ENCODE data around the gene TMEM132D.

TMEM132D gene

DNA sequence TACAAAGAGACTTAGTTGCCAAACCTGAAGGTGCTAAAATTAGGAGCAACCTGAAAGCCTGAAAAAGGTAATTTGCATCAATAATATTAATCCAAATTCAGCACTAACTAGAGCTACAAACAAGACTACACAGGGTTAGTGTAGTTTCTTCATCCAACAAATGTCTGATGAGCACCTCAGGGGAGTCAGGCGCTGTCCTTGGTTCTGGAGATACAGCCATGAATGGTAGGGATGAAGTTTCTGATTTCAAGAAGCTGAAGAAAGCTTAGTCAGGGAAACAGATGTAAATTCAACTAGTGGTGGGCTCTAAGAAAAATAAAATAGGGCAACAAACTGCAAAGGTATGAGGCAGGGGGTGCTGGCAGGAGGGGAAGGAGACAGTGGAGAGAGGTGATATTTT, 784.3 kb downstream of the TMEM132D start:
- TF ChIP-seq, protein P1, sequence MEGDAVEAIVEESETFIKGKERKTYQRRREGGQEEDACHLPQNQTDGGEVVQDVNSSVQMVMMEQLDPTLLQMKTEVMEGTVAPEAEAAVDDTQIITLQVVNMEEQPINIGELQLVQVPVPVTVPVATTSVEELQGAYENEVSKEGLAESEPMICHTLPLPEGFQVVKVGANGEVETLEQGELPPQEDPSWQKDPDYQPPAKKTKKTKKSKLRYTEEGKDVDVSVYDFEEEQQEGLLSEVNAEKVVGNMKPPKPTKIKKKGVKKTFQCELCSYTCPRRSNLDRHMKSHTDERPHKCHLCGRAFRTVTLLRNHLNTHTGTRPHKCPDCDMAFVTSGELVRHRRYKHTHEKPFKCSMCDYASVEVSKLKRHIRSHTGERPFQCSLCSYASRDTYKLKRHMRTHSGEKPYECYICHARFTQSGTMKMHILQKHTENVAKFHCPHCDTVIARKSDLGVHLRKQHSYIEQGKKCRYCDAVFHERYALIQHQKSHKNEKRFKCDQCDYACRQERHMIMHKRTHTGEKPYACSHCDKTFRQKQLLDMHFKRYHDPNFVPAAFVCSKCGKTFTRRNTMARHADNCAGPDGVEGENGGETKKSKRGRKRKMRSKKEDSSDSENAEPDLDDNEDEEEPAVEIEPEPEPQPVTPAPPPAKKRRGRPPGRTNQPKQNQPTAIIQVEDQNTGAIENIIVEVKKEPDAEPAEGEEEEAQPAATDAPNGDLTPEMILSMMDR (IDR thresholded peaks at IDR 0.05; ENCODE audit: control extremely low read depth, extremely low read depth, low read depth, missing control alignments), result no peak
- ChIA-PET CTCF (no interaction called here), POLR2A (no interaction called here)
- no peak for DNase-seq (ENCODE audit: extremely low spot score)

DNA sequence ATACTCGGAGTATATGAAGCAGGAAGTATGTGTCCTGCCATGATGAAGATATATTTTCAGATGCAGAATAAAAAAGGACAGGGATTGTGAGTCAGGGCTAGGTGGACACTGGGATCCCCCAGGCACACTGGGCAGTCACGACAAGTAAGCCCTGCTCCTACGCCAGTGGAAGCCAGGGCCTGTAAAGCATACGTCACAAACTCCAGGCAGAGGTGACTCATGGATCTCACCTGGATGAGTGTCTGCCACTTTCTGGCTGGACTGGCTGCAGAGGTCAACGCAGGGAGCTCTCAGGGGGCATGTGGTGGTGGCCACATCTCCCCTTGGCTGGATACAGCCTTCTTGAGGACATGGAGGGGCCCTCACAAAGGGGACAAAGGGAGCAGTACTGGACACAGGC, 788.3 kb downstream of the TMEM132D start:
- TF ChIP-seq, protein P1 (IDR thresholded peaks at IDR 0.05; ENCODE audit: control extremely low read depth, extremely low read depth, low read depth, missing control alignments), result no peak
- POLR2A ChIA-PET, result no interaction called here
- CTCF ChIA-PET, result no interaction called here
- no peak for DNase-seq (ENCODE audit: extremely low spot score)

DNA sequence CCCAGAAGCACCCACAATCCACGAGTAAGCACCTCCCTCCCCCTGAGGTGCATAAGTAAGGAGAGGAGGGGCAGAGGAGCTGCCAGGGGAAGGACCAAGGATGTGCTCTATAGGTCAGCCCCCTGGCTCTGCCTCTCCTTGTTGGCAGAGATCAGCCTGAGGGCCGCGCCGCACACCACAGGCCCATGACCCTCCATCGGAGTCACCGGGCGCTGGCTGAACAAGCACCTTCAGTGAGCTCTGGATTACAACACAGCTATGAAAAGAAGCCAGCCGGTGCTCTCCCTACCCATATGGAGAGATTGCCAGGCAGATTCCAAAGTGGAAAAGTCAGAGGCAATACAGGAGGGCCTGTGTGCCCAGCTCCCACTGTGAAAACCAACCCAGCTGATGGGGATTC, 793.2 kb downstream of the TMEM132D start:
- no peak for DNase-seq (ENCODE audit: extremely low spot score)
- POLR2A ChIA-PET, result no interaction called here
- TF ChIP-seq, protein P1 (IDR thresholded peaks at IDR 0.05; ENCODE audit: control extremely low read depth, extremely low read depth, low read depth, missing control alignments), result no peak
- CTCF ChIA-PET, result no interaction called here

DNA sequence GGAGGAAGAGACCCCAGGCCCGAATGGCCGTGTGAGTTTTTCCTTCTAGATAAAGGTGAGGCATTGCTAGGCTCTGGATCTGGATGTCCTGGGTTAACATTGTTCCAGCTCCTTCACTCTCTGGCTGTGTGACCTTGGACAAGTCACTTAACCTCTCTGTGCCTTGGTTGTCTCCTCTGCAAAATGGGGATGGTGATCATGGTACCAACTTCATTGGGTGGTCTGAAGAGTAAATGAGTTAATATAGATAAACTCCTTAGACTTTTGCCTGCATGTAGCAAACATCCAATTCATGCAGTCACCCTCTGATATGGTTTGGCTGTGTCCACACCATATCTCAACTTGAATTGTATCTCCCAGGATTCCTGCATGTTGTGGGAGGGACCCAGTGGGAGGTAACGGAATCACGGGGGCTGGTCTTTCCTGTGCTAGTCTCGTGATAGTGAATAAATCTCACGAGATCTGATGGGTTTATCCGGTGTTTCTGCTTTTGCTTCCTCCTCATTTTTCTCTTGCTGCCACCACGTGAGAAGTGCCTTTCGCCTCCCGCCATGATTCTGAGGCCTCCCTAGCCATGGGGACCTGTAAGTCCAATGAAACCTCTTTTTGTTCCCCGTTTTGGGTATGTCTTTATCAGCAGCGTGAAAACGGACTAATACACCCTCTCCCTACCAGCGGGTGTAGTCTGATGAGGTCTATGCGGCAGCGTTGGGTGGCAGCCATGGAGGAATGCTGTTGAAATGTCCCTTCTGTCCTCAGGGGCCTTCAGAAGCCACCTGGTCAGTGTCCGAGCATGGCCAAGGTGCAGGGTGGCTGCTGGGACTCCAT, 794.4 kb downstream of the TMEM132D start:
- ChIA-PET CTCF (no interaction called here), POLR2A (no interaction called here)
- no peak for DNase-seq (ENCODE audit: extremely low spot score)

DNA sequence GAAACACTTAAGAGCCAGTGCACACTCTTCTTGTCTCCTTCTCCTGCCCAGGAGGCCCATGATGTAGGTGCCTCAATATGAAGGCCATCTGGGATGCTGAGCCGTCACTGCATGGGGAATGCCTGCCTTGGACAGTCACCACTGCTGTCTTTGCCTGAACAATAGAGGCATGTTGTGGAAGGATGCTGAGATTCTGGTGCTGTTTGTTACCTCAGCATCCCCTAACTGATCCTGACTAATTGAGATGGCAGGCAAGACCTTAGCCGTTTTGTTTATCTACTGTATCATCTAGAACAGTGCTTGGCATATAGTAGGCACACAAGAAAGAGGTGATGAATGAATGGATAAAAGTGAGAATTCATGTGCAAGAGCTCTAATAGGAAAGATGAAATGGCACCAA, 797.1 kb downstream of the TMEM132D start:
- TF ChIP-seq, protein P1 (IDR thresholded peaks at IDR 0.05; ENCODE audit: control extremely low read depth, extremely low read depth, low read depth, missing control alignments), result no peak
- POLR2A ChIA-PET, result no interaction called here
- no peak for DNase-seq (ENCODE audit: extremely low spot score)
- CTCF ChIA-PET, result no interaction called here

More for the DNA sequence above, 794.4 kb downstream of the TMEM132D start:
- TF ChIP-seq, protein P1 (IDR thresholded peaks at IDR 0.05; ENCODE audit: control extremely low read depth, extremely low read depth, low read depth, missing control alignments), result no peak

DNA sequence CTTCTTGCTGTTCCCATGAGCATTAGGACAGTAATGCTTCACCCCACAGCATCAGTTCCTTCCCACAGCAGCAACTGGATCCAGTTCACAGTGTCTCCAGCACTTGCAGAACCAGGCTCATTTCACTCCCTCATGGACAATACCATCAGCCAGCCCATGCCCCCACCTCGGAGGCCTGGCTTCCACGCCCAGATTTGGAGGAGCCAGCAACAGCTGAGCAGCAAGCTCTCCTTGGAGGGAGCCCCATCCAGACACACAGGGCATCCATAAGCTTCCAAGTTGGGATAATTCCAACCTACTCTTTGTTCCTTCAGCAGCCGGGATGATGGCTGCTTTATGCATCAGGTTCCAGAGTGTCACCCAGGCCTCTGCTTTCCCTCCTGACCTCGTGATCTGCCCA, 800.6 kb downstream of the TMEM132D start:
- ChIA-PET POLR2A (no interaction called here), CTCF (no interaction called here)
- no peak for DNase-seq (ENCODE audit: extremely low spot score)
- TF ChIP-seq, protein P1 (IDR thresholded peaks at IDR 0.05; ENCODE audit: control extremely low read depth, extremely low read depth, low read depth, missing control alignments), result no peak

All from GM10248 (cell line).